ENCODE measurements around the gene CRYBA4. TPM values are rescaled to one million over a fixed set of nuclear protein-coding genes. Genes with fewer than 3 reads are reported as not detected.
A peak's percentile ranks its signal among the peaks of the same experiment; 100 is the strongest.

Gene CRYBA4
- total and polyA plus RNA-seq, 10 of the 15 experiments (the other 5 are each of a cell fraction or from before 2014, with no cell fraction given): 0.12 to 0.17 TPM; not detected in 8

GRCh38 chr22:26642465-26643417 lies 21.0 kb downstream of the CRYBA4 start:
- intact Hi-C loops (cut with micrococcal nuclease; ENCODE audit: unreplicated experiment) (no loop called here), in situ Hi-C loops (cut with MboI) (no loop called here)
- Histone ChIP-seq H3K79me2 (ENCODE audit: control insufficient read depth, insufficient read depth, low read length) (no peaks in the 10 kb centered on the region), H3K4me2 (ENCODE audit: control insufficient read depth, insufficient read depth) (peak overlapping the region; percentile 72), H3K27ac (ENCODE audit: control insufficient read depth, insufficient read depth) (peak overlapping the region; percentile 50), H3K4me1 (ENCODE audit: control insufficient read depth, insufficient read depth, low read length) (peaks cover 15% of the 10 kb centered on the region), H3K9ac (ENCODE audit: control insufficient read depth, insufficient read depth, low read length) (no peak overlapping the region), H4K20me1 (ENCODE audit: control insufficient read depth, insufficient read depth) (no peaks in the 10 kb centered on the region), H3K27me3 (replicated peaks in 1 of 2; ENCODE audit: control insufficient read depth in 2 of 2, insufficient read depth in 2 of 2, low read length in 1 of 2) (no peaks in the 10 kb centered on the region; a peak in 1 of 4 replicates), H3K9me3 (replicated peaks; ENCODE audit: control insufficient read depth, insufficient read depth, low read length) (no peaks in the 10 kb centered on the region), H3K4me3 (no peak overlapping the region), H2AFZ (ENCODE audit: control insufficient read depth, low read depth, low read length) (peak overlapping the region; percentile 78), H3K36me3 (ENCODE audit: control insufficient read depth in 2 of 2, insufficient read depth in 2 of 2, low read length in 1 of 2) (no peaks in the 10 kb centered on the region)
- ATAC-seq (peak; percentile 80), DNase-seq (ENCODE audit: low read depth, low spot score) (no peak), FAIRE-seq (peak; percentile 78)
- ChIA-PET SMC1A (ENCODE audit: uncharacterized antibody, unreplicated experiment) (interaction anchor here (0.7 to 1.5 kb wide), 9 partner anchors 18 to 278 kb away, joined by 3 to 5 read pairs (median 4); no protein-coding TSS in a partner anchor), POLR2A (interaction anchor here (0.6 to 2.0 kb wide), 7 partner anchors 32 to 172 kb away, joined by 3 to 5 read pairs (median 4); partner anchors contain the start of genes HPS4 and SRRD), CTCF (interaction anchor here (0.6 to 2.2 kb wide), 13 partner anchors 12 to 232 kb away, joined by 3 to 12 read pairs (median 3); partner anchors contain the start of gene CRYBA4), RAD21 (ENCODE audit: unreplicated experiment) (interaction anchor here (0.7 to 2.7 kb wide), 6 partner anchors 30 to 133 kb away, joined by 3 to 8 read pairs (median 5); no protein-coding TSS in a partner anchor)
- no TSS peak for BruUV-seq (replicated peaks)
- WGBS (ENCODE audit: insufficient coverage, insufficient replicate concordance, low lambda C conversion rate, missing lambda C conversion rate): 7% methylated on average over 8 of the region's 8 CpGs
- TF ChIP-seq HDGF (IDR thresholded peaks at IDR 0.05) (peak; percentile 77), RELB (IDR thresholded peaks at IDR 0.05; ENCODE audit: low read depth) (0 out of 2 replicates have a peak, but pooled peaks have one; percentile 17), NR2C1 (IDR thresholded peaks at IDR 0.05) (no peak), BACH1 (IDR thresholded peaks at IDR 0.05; ENCODE audit: borderline replicate concordance) (no peak), ZBTB40 (IDR thresholded peaks at IDR 0.05; ENCODE audit: borderline replicate concordance) (no peak), MEF2B (IDR thresholded peaks at IDR 0.05; ENCODE audit: partially characterized antibody, poor library complexity, severe bottlenecking) (no peak), TAF1 (IDR thresholded peaks at IDR 0.05; ENCODE audit: borderline replicate concordance, low read depth, low read length) (no peak), IRF4 (IDR thresholded peaks at IDR 0.05; ENCODE audit: low read depth, low read length) (no peak), CTCF (IDR thresholded peaks at IDR 0.05 in 2 of 3, conservative IDR thresholded peaks at IDR 0.05 in 1 of 3; ENCODE audit: control insufficient read depth in 2 of 3, extremely low read depth in 1 of 3, insufficient read depth in 1 of 3, low read depth in 3 of 3, low read length in 3 of 3) (peak; percentile 31 to 40 (median 39); a peak in 5 of 6 replicates), CREM (IDR thresholded peaks at IDR 0.05; ENCODE audit: low read depth) (peak; percentile 35; the same call in 1 of the 2 replicates), POLR2A (IDR thresholded peaks at IDR 0.05; ENCODE audit: low read depth, low read length) (0 out of 2 replicates have a peak, but pooled peaks have one; percentile 38), YBX1 (IDR thresholded peaks at IDR 0.05) (0 out of 2 replicates have a peak, but pooled peaks have one; percentile 7)
